H1 (cell line): ENCODE results near the gene ACRBP. TPM values are rescaled to one million over a fixed set of nuclear protein-coding genes. Genes with fewer than 3 reads are reported as not detected.

Experiments
- CTCF ChIA-PET: fragments of 300-600 bp; sonication (Branson Sonifier 250); formaldehyde crosslinking; loops from one replicate; lab custom pipeline; 2021; ENCODE audit not compliant: partially characterized antibody; lab: Charles Lee
- POLR2A ChIA-PET: fragments of 300-600 bp; sonication (Branson Sonifier 250); formaldehyde crosslinking; loops from one replicate; lab custom pipeline; 2021; ENCODE audit warnings: inconsistent platforms; ENCODE audit not compliant: partially characterized antibody; lab: Charles Lee
- DNase-seq, 2 experiments: peaks; one replicate each; pipeline versions ENCODE4 v3.0.0 to v3.0.0-alpha.2; 2010 to 2022; ENCODE audit warnings: low spot score in 2 of 2, low read depth in 1 of 2, mixed read lengths in 1 of 2
- FAIRE-seq: peaks from 2 replicates; lab custom pipeline; 2011; peaks lifted over from hg19 to GRCh38; lab: Jason Lieb, UNC
- H2AFZ ChIP-seq: 2 replicates; pipeline ENCODE4 v1.8.1; 2012; ENCODE audit warnings: low read length, inconsistent platforms
- H2AK5ac ChIP-seq: 2 replicates; pipeline ENCODE4 v1.6.1; 2013; ENCODE audit warnings: low read depth, low read length
- H2BK120ac ChIP-seq: replicated peaks from 2 replicates; pipeline ENCODE3; 2013; ENCODE audit warnings: low read depth, low read length, inconsistent platforms
- H2BK12ac ChIP-seq: 2 replicates; pipeline ENCODE4 v1.6.1; 2013; ENCODE audit warnings: low read depth, low read length
- H2BK15ac ChIP-seq: 2 replicates; pipeline ENCODE4 v1.6.1; 2013; ENCODE audit warnings: low read length
- H2BK20ac ChIP-seq: 2 replicates; pipeline ENCODE4 v1.6.1; 2013; ENCODE audit warnings: low read length
- H2BK5ac ChIP-seq: 2 replicates; pipeline ENCODE4 v1.6.1; 2013; ENCODE audit warnings: low read depth, low read length
- H3K14ac ChIP-seq: 2 replicates; pipeline ENCODE4 v1.6.1; 2013; ENCODE audit warnings: inconsistent platforms; ENCODE audit not compliant: insufficient read length
- H3K18ac ChIP-seq: 2 replicates; pipeline ENCODE4 v1.6.1; 2013; ENCODE audit warnings: low read length; ENCODE audit errors: extremely low read depth
- H3K23ac ChIP-seq: 2 replicates; pipeline ENCODE4 v1.6.1; 2013; ENCODE audit warnings: inconsistent platforms; ENCODE audit not compliant: insufficient read length
- H3K23me2 ChIP-seq: 2 replicates; pipeline ENCODE4 v1.6.1; 2013; ENCODE audit warnings: low read depth, low read length
- H3K27ac ChIP-seq: 2 replicates; pipeline ENCODE4 v1.6.1; 2011; ENCODE audit warnings: low read depth, low read length, inconsistent platforms
- H3K27me3 ChIP-seq, 4 experiments: replicated peaks in 1 of 4; 1 replicate in 1 of 4; 2 replicates in 3 of 4; pipeline versions ENCODE4 v1.6.1 to v1.8.1; 2011 to 2013; ENCODE audit warnings: low read length in 3 of 4, mild to moderate bottlenecking in 3 of 4, inconsistent platforms in 2 of 4, mixed read lengths in 2 of 4, moderate library complexity in 1 of 4; ENCODE audit not compliant: control insufficient read depth in 3 of 4, insufficient read depth in 3 of 4; ENCODE audit errors: extremely low read depth in 1 of 4
- H3K36me3 ChIP-seq, 4 experiments: 2 replicates each; pipeline versions ENCODE4 v1.6.1 to v1.8.1; 2011 to 2013; ENCODE audit warnings: mild to moderate bottlenecking in 4 of 4, low read length in 3 of 4, moderate library complexity in 2 of 4, control low read depth in 1 of 4, inconsistent platforms in 1 of 4; ENCODE audit not compliant: insufficient read depth in 4 of 4, control insufficient read depth in 2 of 4
- H3K4ac ChIP-seq: replicated peaks from 2 replicates; pipeline ENCODE3; 2013; ENCODE audit warnings: low read length, low read depth, mixed read lengths, inconsistent platforms; ENCODE audit not compliant: insufficient read length
- H3K4me1 ChIP-seq, 4 experiments: replicated peaks in 1 of 4; 1 replicate in 1 of 4; 2 replicates in 3 of 4; pipeline versions ENCODE4 v1.6.1 to v1.8.1; 2011 to 2013; ENCODE audit warnings: low read length in 3 of 4, inconsistent platforms in 2 of 4, mixed read lengths in 1 of 4; ENCODE audit not compliant: insufficient read depth in 4 of 4, control insufficient read depth in 3 of 4
- H3K4me2 ChIP-seq, 2 experiments: 2 replicates each; pipeline versions ENCODE4 v1.6.1 to v1.8.1; 2011 to 2013; ENCODE audit warnings: low read depth in 2 of 2, low read length in 2 of 2, control low read depth in 1 of 2, inconsistent platforms in 1 of 2, mild to moderate bottlenecking in 1 of 2; ENCODE audit not compliant: insufficient read depth in 1 of 2
- H3K4me3 ChIP-seq, 4 experiments: fragments of 200-600, 300-600 bp in 1 of 4; sonication (generic), shearing (Covaris generic), sonication (Bioruptor Twin) in 1 of 4; 2 replicates each; pipeline versions ENCODE4 v1.5.1 to v1.8.1; 2011 to 2016; ENCODE audit warnings: low read length in 4 of 4, low read depth in 3 of 4, control low read depth in 2 of 4, inconsistent platforms in 2 of 4, mild to moderate bottlenecking in 2 of 4, mixed read lengths in 1 of 4, moderate library complexity in 1 of 4; ENCODE audit not compliant: insufficient read depth in 2 of 4; ENCODE audit errors: extremely low read depth in 1 of 4
- H3K56ac ChIP-seq: replicated peaks from 2 replicates; pipeline ENCODE3; 2013; ENCODE audit warnings: low read depth, mild to moderate bottlenecking, mixed read lengths, low read length, inconsistent platforms; ENCODE audit not compliant: insufficient read length
- H3K79me1 ChIP-seq: 2 replicates; pipeline ENCODE4 v1.6.1; 2013; ENCODE audit warnings: low read depth, low read length, control low read depth
- H3K79me2 ChIP-seq, 2 experiments: 2 replicates each; pipeline versions ENCODE4 v1.6.1 to v1.8.1; 2012 to 2013; ENCODE audit warnings: low read length in 2 of 2, mild to moderate bottlenecking in 2 of 2, inconsistent platforms in 1 of 2; ENCODE audit not compliant: insufficient read depth in 2 of 2, control insufficient read depth in 1 of 2
- H3K9ac ChIP-seq, 4 experiments: replicated peaks in 1 of 4; 1 replicate in 1 of 4; 2 replicates in 3 of 4; pipeline versions ENCODE4 v1.6.1 to v1.8.1; 2011 to 2013; ENCODE audit warnings: low read depth in 3 of 4, low read length in 3 of 4, control low read depth in 2 of 4, mild to moderate bottlenecking in 2 of 4, moderate library complexity in 2 of 4, inconsistent platforms in 1 of 4; ENCODE audit errors: extremely low read depth in 1 of 4
- H3K9me3 ChIP-seq, 2 experiments: 2 replicates each; pipeline versions ENCODE4 v1.6.1 to v1.8.1; 2012 to 2013; ENCODE audit warnings: mild to moderate bottlenecking in 2 of 2, moderate library complexity in 2 of 2, control low read depth in 1 of 2, inconsistent platforms in 1 of 2, low read depth in 1 of 2, low read length in 1 of 2, mixed read lengths in 1 of 2; ENCODE audit not compliant: insufficient read depth in 2 of 2
- H4K20me1 ChIP-seq, 2 experiments: replicated peaks in 1 of 2; 2 replicates each; pipeline versions ENCODE3 to v1.8.1; 2011 to 2013; ENCODE audit warnings: inconsistent platforms in 2 of 2, low read length in 2 of 2, mild to moderate bottlenecking in 1 of 2; ENCODE audit not compliant: insufficient read depth in 2 of 2, control insufficient read depth in 1 of 2
- H4K5ac ChIP-seq: 2 replicates; pipeline ENCODE4 v1.6.1; 2013; ENCODE audit warnings: low read length, low read depth, mixed read lengths, inconsistent platforms; ENCODE audit not compliant: insufficient read length
- H4K8ac ChIP-seq: 2 replicates; pipeline ENCODE4 v1.8.0; 2013; ENCODE audit warnings: mild to moderate bottlenecking, moderate library complexity, low read length, inconsistent platforms; ENCODE audit not compliant: insufficient read depth; ENCODE audit errors: extremely low read depth
- H4K91ac ChIP-seq: replicated peaks from 2 replicates; pipeline ENCODE3; 2013; ENCODE audit warnings: low read length, mixed read lengths, inconsistent platforms; ENCODE audit not compliant: insufficient read length
- ATF2 ChIP-seq: IDR thresholded peaks from 2 replicates; pipeline ENCODE4 v1.6.1; 2012; ENCODE audit warnings: low read length, inconsistent platforms
- NANOG ChIP-seq: IDR thresholded peaks from 2 replicates; pipeline ENCODE4 v1.6.1; 2011; ENCODE audit warnings: low read length, low read depth, mild to moderate bottlenecking, inconsistent platforms; ENCODE audit not compliant: insufficient read depth, poor library complexity, severe bottlenecking
- WGBS, 2 experiments: shearing (Covaris generic) in 1 of 2; methylation state at CpG; one replicate each; pipeline versions ENCODE4 v1.1.6 to v1.1.7; 2013 to 2015; ENCODE audit warnings: low lambda C conversion rate in 2 of 2, mixed read lengths in 2 of 2, inconsistent platforms in 1 of 2, low coverage in 1 of 2, missing lambda C conversion rate in 1 of 2; ENCODE audit not compliant: insufficient replicate concordance in 2 of 2, insufficient coverage in 1 of 2, insufficient read length in 1 of 2; ENCODE audit errors: extremely low coverage in 1 of 2, missing lambda C conversion rate in 1 of 2; 5-methylcytosine and 5-hydroxymethylcytosine counted together
- polyA plus RNA-seq, 7 experiments: library from polyadenylated mRNA; depleted of rRNA in 3 of 7; stranded (reverse) in 5 of 7; unstranded in 2 of 7; fragments of >200 nt in 5 of 7; fragments of 200-250 nt in 2 of 7; gene quantifications; 1 replicate in 5 of 7; 2 replicates in 1 of 7; 4 replicates in 1 of 7; pipeline versions ENCODE4 v1.2.1 to v1.2.3, GENCODE V29; 2011 to 2013; ENCODE audit warnings: missing spikeins in 2 of 7, mixed read lengths in 2 of 7
- total RNA-seq: library from RNA; stranded (reverse); fragmentation: NEBNext Ultra II Directional; extraction: Animal tissue kit (Norgen Biotek cat#: 25700); gene quantifications from 2 replicates; pipeline ENCODE4 v1.2.1, GENCODE V29; 2021

The ACRBP gene
- total and polyA plus RNA-seq, 2 of the 8 experiments (the other 6 are each of a cell fraction or from before 2014, with no cell fraction given) = 0.80 to 5.2 TPM

GRCh38 chr12:6666211-6666610 is 19.0 kb upstream of the ACRBP start:
- Histone ChIP-seq H3K79me2 (peaks cover 0 to 11% of the 10 kb centered on the region in 2 experiments; a peak in 3 of 4 replicates), H2BK120ac (no peak overlapping the region), H2AK5ac (no peak overlapping the region), H3K18ac (no peak overlapping the region), H3K56ac (no peak overlapping the region), H4K20me1 (no peaks in the 10 kb centered on the region), H3K23ac (no peak overlapping the region), H2BK5ac (no peak overlapping the region), H3K4me1 (peaks cover 0 to 4% (median 0%) of the 10 kb centered on the region in 4 experiments; a peak in 1 of 7 replicates), H3K4ac (no peak overlapping the region), H3K9me3 (no peaks in the 10 kb centered on the region), H4K91ac (no peak overlapping the region), H3K9ac (no peak overlapping the region), H3K23me2 (peaks cover 6% of the 10 kb centered on the region), H3K27me3 (no peaks in the 10 kb centered on the region), H2BK15ac (no peak overlapping the region), H3K36me3 (peaks cover 15 to 44% (median 35%) of the 10 kb centered on the region in 4 experiments), H3K4me2 (no peak overlapping the region), H3K27ac (no peak overlapping the region), H2BK20ac (no peak overlapping the region), H4K5ac (no peak overlapping the region), H2BK12ac (no peak overlapping the region), H3K14ac (no peak overlapping the region), H3K79me1 (no peaks in the 10 kb centered on the region), H2AFZ (no peak overlapping the region), H3K4me3 (no peak overlapping the region), H4K8ac (no peak overlapping the region)
- ChIA-PET CTCF (interaction anchor here (0.6 to 11.6 kb wide), 10 partner anchors 14 to 128 kb away, joined by 3 to 125 read pairs (median 6); partner anchors contain the start of gene ZNF384), POLR2A (interaction anchor here (0.9 to 5.9 kb wide), 5 partner anchors 12 to 46 kb away, joined by 3 to 72 read pairs (median 5); partner anchors contain the start of gene ZNF384)
- no peak for DNase-seq
- no peak for FAIRE-seq
- WGBS, 2 experiments = 97% methylated on average over 2 of the region's 2 CpGs; no CpG with 5 or more reads in 1 of the 2 experiments
- TF ChIP-seq NANOG = no peak
- no peak for TF ChIP-seq ATF2
